DND-41 (cell line): Measurements from ENCODE around the gene KCTD19.

Experiments used
- EZH2 ChIP-seq: IDR thresholded peaks from 3 replicates; pipeline ENCODE4 v1.6.1; 2012; ENCODE audit warnings: borderline replicate concordance, low read depth, mild to moderate bottlenecking, moderate library complexity, low read length, inconsistent platforms; ENCODE audit not compliant: severe bottlenecking
- TF ChIP-seq, protein P1 (sequence below): IDR thresholded peaks from 2 replicates; pipeline ENCODE4 v1.5.1; 2012; ENCODE audit warnings: borderline replicate concordance, low read length, moderate library complexity, mild to moderate bottlenecking; ENCODE audit not compliant: poor library complexity, severe bottlenecking; ENCODE audit errors: extremely low read depth

DNA sequence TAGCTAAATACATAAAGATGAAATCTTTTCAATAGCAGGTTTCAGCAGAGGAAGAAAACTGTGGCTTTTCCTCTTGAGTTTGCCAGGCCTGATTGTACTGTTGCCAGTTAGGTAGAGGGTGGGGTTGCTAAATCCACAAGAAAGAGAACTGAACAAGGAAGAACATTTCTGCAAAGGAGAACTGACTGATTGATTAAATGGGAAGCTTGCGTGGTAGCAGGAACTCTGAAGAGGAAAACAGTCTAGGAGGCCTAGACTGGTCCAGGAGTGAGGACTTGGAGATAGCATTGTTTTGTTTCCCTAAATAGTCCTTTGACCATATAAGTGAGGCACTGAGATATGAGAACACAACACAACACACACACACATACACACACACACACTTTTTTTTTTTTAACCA, 18.9 kb upstream of the KCTD19 start:
- TF ChIP-seq, protein P1, sequence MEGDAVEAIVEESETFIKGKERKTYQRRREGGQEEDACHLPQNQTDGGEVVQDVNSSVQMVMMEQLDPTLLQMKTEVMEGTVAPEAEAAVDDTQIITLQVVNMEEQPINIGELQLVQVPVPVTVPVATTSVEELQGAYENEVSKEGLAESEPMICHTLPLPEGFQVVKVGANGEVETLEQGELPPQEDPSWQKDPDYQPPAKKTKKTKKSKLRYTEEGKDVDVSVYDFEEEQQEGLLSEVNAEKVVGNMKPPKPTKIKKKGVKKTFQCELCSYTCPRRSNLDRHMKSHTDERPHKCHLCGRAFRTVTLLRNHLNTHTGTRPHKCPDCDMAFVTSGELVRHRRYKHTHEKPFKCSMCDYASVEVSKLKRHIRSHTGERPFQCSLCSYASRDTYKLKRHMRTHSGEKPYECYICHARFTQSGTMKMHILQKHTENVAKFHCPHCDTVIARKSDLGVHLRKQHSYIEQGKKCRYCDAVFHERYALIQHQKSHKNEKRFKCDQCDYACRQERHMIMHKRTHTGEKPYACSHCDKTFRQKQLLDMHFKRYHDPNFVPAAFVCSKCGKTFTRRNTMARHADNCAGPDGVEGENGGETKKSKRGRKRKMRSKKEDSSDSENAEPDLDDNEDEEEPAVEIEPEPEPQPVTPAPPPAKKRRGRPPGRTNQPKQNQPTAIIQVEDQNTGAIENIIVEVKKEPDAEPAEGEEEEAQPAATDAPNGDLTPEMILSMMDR: no peak
- TF ChIP-seq EZH2: no peak
